HepG2 (cell line): ENCODE measurements around the gene ARR3. TPM values are rescaled to one million over a fixed set of nuclear protein-coding genes. Genes with fewer than 3 reads are reported as not detected.

Source experiments
- ATAC-seq: fragments of 200-7000 bp; cut with Tn5 transposase; 3 replicates; pipeline ENCODE4 v1.9.1; 2020; ENCODE audit warnings: mild to moderate bottlenecking, moderate library complexity
- BruUV-seq: library from RNA; stranded (reverse); fragments of 400-500 nt; replicated peaks from 2 replicates; lab custom pipeline; 2021; lab: Mats Ljungman, UMichigan
- CTCF ChIA-PET: fragments of 300-600 bp; formaldehyde crosslinking; extraction: SDS; loops from one replicate; lab custom pipeline; 2021; ENCODE audit warnings: low total read pairs, inconsistent platforms, low intra/inter-chr PET ratio; lab: Yijun Ruan, JAX
- POLR2A ChIA-PET: fragments of 350-600 bp; sonication (Branson Sonifier 250); formaldehyde crosslinking; loops from one replicate; lab custom pipeline; 2020; ENCODE audit warnings: antibody characterized with exemption, inconsistent platforms; lab: Yijun Ruan, JAX
- DNase-seq: peaks from one replicate; pipeline ENCODE4 v3.0.0-alpha.2; 2015; ENCODE audit warnings: low spot score
- FAIRE-seq: peaks from 3 replicates; lab custom pipeline; 2011; peaks lifted over from hg19 to GRCh38; lab: Jason Lieb, UNC
- H2AFZ ChIP-seq: one replicate; pipeline ENCODE4 v1.6.1; 2011; ENCODE audit warnings: low read length, inconsistent platforms
- H3K27ac ChIP-seq: fragments of 300-600 bp; 3 replicates; pipeline ENCODE4 v1.8.0; 2011; ENCODE audit warnings: mixed run types, mild to moderate bottlenecking, mixed read lengths, low read length, inconsistent platforms; ENCODE audit not compliant: insufficient read depth; ENCODE audit errors: extremely low read length
- H3K27me3 ChIP-seq, 2 experiments: fragments of 200-600 bp in 1 of 2; 2 replicates in 1 of 2; 3 replicates in 1 of 2; pipeline versions ENCODE4 v1.6.0 to v1.8.0; 2011; ENCODE audit warnings: low read length in 2 of 2, mild to moderate bottlenecking in 2 of 2, moderate library complexity in 2 of 2, inconsistent platforms in 1 of 2; ENCODE audit not compliant: insufficient read depth in 2 of 2, control insufficient read depth in 1 of 2
- H3K36me3 ChIP-seq, 2 experiments: fragments of 200-600 bp in 1 of 2; replicated peaks in 1 of 2; 2 replicates in 1 of 2; 3 replicates in 1 of 2; pipeline versions ENCODE4 v1.5.1 to v1.8.0; 2011; ENCODE audit warnings: low read length in 2 of 2, inconsistent platforms in 1 of 2; ENCODE audit not compliant: insufficient read depth in 2 of 2, control insufficient read depth in 1 of 2
- H3K4me1 ChIP-seq: 2 replicates; pipeline ENCODE4 v1.5.1; 2012; ENCODE audit warnings: low read length, inconsistent platforms; ENCODE audit not compliant: insufficient read depth
- H3K4me2 ChIP-seq: 2 replicates; pipeline ENCODE4 v1.6.0; 2011; ENCODE audit warnings: low read depth, low read length, inconsistent platforms
- H3K4me3 ChIP-seq, 3 experiments: fragments of 200-600 bp in 1 of 3; sonication (generic), shearing (Covaris generic) in 1 of 3; replicated peaks in 1 of 3; 2 replicates each; pipeline ENCODE4 v1.5.1; 2011 to 2016; ENCODE audit warnings: low read length in 3 of 3, inconsistent platforms in 2 of 3, low read depth in 2 of 3, mild to moderate bottlenecking in 2 of 3, control low read depth in 1 of 3, mixed read lengths in 1 of 3; ENCODE audit not compliant: insufficient read depth in 1 of 3
- H3K79me2 ChIP-seq: one replicate; pipeline ENCODE4 v1.6.1; 2011; ENCODE audit warnings: low read length, inconsistent platforms; ENCODE audit not compliant: insufficient read depth
- H3K9ac ChIP-seq: 2 replicates; pipeline ENCODE4 v1.6.0; 2011; ENCODE audit warnings: mild to moderate bottlenecking, low read depth, low read length, inconsistent platforms; ENCODE audit not compliant: insufficient read depth
- H3K9me3 ChIP-seq: 2 replicates; pipeline ENCODE4 v1.5.1; 2012; ENCODE audit warnings: mild to moderate bottlenecking, low read length
- H4K20me1 ChIP-seq: 2 replicates; pipeline ENCODE4 v1.6.0; 2011; ENCODE audit warnings: inconsistent platforms, mild to moderate bottlenecking, low read length, moderate library complexity; ENCODE audit not compliant: insufficient read depth
- FOXP1 ChIP-seq, 2 experiments: fragments of 450-650 bp in 1 of 2; IDR thresholded peaks; 2 replicates each; pipeline ENCODE4 v1.6.1; 2017 to 2018; ENCODE audit warnings: antibody characterized with exemption in 1 of 2
- PAXIP1 ChIP-seq: sonication (generic); formaldehyde crosslinking; conservative IDR thresholded peaks from 2 replicates; pipeline ENCODE4 v1.4.0; 2020; ENCODE audit warnings: mild to moderate bottlenecking, missing genetic modification reagents, moderate library complexity
- SNAI1 ChIP-seq: sonication (generic); formaldehyde crosslinking; IDR thresholded peaks from 2 replicates; pipeline ENCODE4 v1.5.0; 2020; ENCODE audit warnings: mild to moderate bottlenecking, missing genetic modification reagents, borderline replicate concordance
- ZNF430 ChIP-seq: sonication (generic); formaldehyde crosslinking; IDR thresholded peaks from 2 replicates; pipeline ENCODE4 v1.9.0; 2021; ENCODE audit warnings: mild to moderate bottlenecking, missing genetic modification reagents
- ZNF552 ChIP-seq: sonication (generic); formaldehyde crosslinking; IDR thresholded peaks from 2 replicates; pipeline ENCODE4 v1.9.0; 2022; ENCODE audit warnings: missing genetic modification reagents, mild to moderate bottlenecking, borderline replicate concordance
- WGBS: methylation state at CpG from one replicate; pipeline ENCODE4 v1.1.6; 2017; ENCODE audit warnings: low lambda C conversion rate; 5-methylcytosine and 5-hydroxymethylcytosine counted together
- in situ Hi-C: cut with HindIII; loops from 2 replicates; pipeline ENCODE4 v1.10.0; 2017; ENCODE audit warnings: low pct_unique_long_range_greater_than_20kb; ENCODE audit not compliant: extremely low pct_ligation_motif_present
- intact Hi-C: fragments of 100-400 bp; cut with micrococcal nuclease; formaldehyde crosslinking; loops from one replicate; pipeline ENCODE4 v1.10.0; 2022; ENCODE audit not compliant: unreplicated experiment
- polyA plus RNA-seq, 8 experiments: library from polyadenylated mRNA; depleted of rRNA in 3 of 8; stranded (reverse) in 7 of 8; unstranded in 1 of 8; fragments of >200 nt; fragmentation: Illumina TruSeq in 4 of 8; extraction: Trizol in 4 of 8; gene quantifications; 2 replicates each; pipeline versions ENCODE4 v1.2.1 to v1.2.3, GENCODE V29; 2011 to 2016; ENCODE audit warnings: low read depth in 4 of 8, missing spikeins in 1 of 8, mixed read lengths in 1 of 8; ENCODE audit not compliant: insufficient read depth in 1 of 8
- total RNA-seq, 5 experiments: library from RNA; depleted of rRNA; stranded (reverse); fragments of >200 nt; fragmentation: Illumina TruSeq; extraction: Trizol; gene quantifications; 2 replicates each; pipeline ENCODE4 v1.2.3, GENCODE V29; 2016; ENCODE audit warnings: low read depth in 1 of 5

ARR3 gene
- total and polyA plus RNA-seq, 2 of the 13 experiments (the other 11 are each of a cell fraction or from before 2014, with no cell fraction given) = not detected

DNA sequence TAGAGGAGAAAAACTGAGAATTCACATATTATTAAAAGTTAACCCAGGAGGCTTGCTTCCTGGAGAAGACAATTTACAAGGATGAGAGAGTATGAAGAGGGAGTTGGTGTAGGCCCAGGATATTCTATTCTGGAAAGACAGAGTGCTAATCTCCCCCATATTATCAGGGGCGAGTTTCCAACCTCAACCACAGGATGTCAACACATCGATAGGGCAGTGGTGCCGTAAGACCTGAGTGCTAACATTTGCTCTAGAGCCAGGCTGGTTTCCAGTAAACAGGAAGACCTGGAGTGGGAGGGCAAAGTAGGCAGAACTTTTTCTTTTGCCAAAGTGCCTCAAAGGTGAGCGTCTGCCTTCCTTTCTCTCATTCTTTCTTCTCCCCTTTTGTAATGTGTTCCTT lies 36.5 kb upstream of the ARR3 start:
- Histone ChIP-seq H3K79me2 (no peaks in the 10 kb centered on the region), H3K9me3 (no peaks in the 10 kb centered on the region), H2AFZ (no peak overlapping the region), H3K4me1 (no peaks in the 10 kb centered on the region; the same call in 1 of the 2 replicates), H3K9ac (no peak overlapping the region), H3K27ac (no peak overlapping the region), H3K27me3 (no peaks in the 10 kb centered on the region; a peak in 1 of 5 replicates), H3K4me3 (no peak overlapping the region), H3K36me3 (no peaks in the 10 kb centered on the region), H3K4me2 (peak overlapping the region; percentile 33; the same call in 1 of the 2 replicates), H4K20me1 (no peaks in the 10 kb centered on the region)
- DNase-seq = no peak
- intact Hi-C loops = no loop called here
- ChIA-PET CTCF (no interaction called here), POLR2A (no interaction called here)
- WGBS = 16% methylated on average over 4 of the region's 4 CpGs
- no TSS peak for BruUV-seq
- TF ChIP-seq PAXIP1 (0 out of 2 replicates have a peak, but pooled peaks have one; percentile 12), ZNF430 (no peak), ZNF552 (CRISPR knock-in tag) (no peak), SNAI1 (no peak), FOXP1 (IDR thresholded peaks at IDR 0.05) (no peak), FOXP1 (CRISPR knock-in tag; IDR thresholded peaks at IDR 0.05) (peak; percentile 14; the same call in 1 of the 2 replicates)
- peak; percentile 57; the same call in 1 of the 3 replicates for ATAC-seq
- FAIRE-seq = no peak
- in situ Hi-C loops = no loop called here
